Fibroblast of villous mesenchyme (primary cell): ENCODE measurements around the gene MBTPS1. TPM values are rescaled to one million over a fixed set of nuclear protein-coding genes. Genes with fewer than 3 reads are reported as not detected.

Source experiments
- DNase-seq: peaks from one replicate; pipeline ENCODE4 v3.0.0-alpha.2; 2010; ENCODE audit warnings: low read depth
- H3K4me3 ChIP-seq: 2 replicates; pipeline ENCODE4 v1.5.1; 2011; ENCODE audit warnings: low read depth, mild to moderate bottlenecking, low read length
- CTCF ChIP-seq: IDR thresholded peaks from 2 replicates; pipeline ENCODE4 v1.5.1; 2012; ENCODE audit warnings: low read depth, mild to moderate bottlenecking, low read length; ENCODE audit not compliant: insufficient read depth
- total RNA-seq: library from RNA; depleted of rRNA; stranded (reverse); fragments of >200 nt; gene quantifications from 2 replicates; pipeline ENCODE4 v1.2.3, GENCODE V29; 2012

The MBTPS1 gene
- total RNA-seq, 1 donor = 97.2 TPM

GRCh38 chr16:84026606-84027005 is 90.1 kb downstream of the MBTPS1 start:
- no peak for DNase-seq
- no peak for TF ChIP-seq CTCF

GRCh38 chr16:84024854-84025253 is 91.9 kb downstream of the MBTPS1 start:
- no peak for TF ChIP-seq CTCF
- DNase-seq = peak; percentile 45
- H3K4me3 ChIP-seq = no peak overlapping the region

More at GRCh38 chr16:84026606-84027005, 90.1 kb downstream of the MBTPS1 start:
- H3K4me3 ChIP-seq = no peak overlapping the region

- no peak for TF ChIP-seq CTCF
- no peak for DNase-seq
- no peak overlapping the region for H3K4me3 ChIP-seq
Measured at GRCh38 chr16:84022644-84023043, 94.1 kb downstream of the MBTPS1 start.

GRCh38 chr16:84021488-84021887 is 95.3 kb downstream of the MBTPS1 start:
- no peak for DNase-seq
- TF ChIP-seq CTCF = no peak
- H3K4me3 ChIP-seq = no peak overlapping the region

- no peak for TF ChIP-seq CTCF
- DNase-seq = no peak
- no peak overlapping the region for H3K4me3 ChIP-seq
Measured at GRCh38 chr16:84020353-84020752, 96.4 kb downstream of the MBTPS1 start.

- H3K4me3 ChIP-seq = no peak overlapping the region
- no peak for DNase-seq
- no peak for TF ChIP-seq CTCF
Measured at GRCh38 chr16:84018710-84019109, 98.0 kb downstream of the MBTPS1 start.

GRCh38 chr16:84016477-84016876 is 100.3 kb downstream of the MBTPS1 start:
- H3K4me3 ChIP-seq = no peak overlapping the region
- DNase-seq = no peak
- TF ChIP-seq CTCF = no peak
